GM18511 (cell line): ENCODE measurements around the gene SAMD11.

Experiments
- ATAC-seq: cut with Tn5 transposase; IDR thresholded peaks from one replicate; pipeline ENCODE4 v1.9.1; 2021; ENCODE audit warnings: mild to moderate bottlenecking, moderate library complexity; ENCODE audit not compliant: unreplicated experiment

Gene SAMD11

DNA sequence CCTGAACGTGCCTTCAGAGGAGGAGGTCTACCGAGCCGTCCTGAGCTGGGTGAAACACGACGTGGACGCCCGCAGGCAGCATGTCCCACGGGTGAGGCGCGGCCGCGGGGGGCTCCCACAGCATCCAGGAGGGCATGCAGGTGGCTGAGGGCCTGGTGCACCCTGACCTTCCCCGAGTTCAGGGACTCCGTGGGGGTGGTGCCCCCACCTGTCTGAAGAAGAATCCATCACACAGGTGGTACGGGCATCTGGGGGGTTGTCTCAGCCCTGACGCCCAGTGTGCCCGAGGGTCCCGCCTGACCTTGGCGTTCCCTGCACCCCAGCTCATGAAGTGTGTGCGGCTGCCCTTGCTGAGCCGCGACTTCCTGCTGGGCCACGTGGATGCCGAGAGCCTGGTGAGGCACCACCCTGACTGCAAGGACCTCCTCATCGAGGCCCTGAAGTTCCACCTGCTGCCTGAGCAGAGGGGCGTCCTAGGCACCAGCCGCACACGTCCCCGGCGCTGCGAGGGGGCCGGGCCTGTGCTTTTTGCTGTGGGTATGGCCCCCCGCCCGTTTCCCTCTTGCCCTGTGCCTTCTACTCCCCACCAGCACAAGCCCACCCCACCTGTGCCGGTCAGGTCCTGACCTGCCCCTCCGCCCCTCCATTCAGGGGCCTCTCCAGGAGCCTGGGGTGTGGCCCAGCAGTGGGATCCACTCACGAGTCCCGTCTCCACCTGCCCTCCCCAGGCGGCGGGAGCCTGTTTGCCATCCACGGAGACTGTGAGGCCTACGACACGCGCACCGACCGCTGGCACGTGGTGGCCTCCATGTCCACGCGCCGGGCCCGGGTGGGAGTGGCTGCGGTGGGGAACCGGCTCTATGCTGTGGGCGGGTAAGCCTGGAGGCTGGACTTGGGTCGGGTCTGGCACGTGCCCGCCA lies 38.9 kb downstream of the SAMD11 start:
- no peak for ATAC-seq

DNA sequence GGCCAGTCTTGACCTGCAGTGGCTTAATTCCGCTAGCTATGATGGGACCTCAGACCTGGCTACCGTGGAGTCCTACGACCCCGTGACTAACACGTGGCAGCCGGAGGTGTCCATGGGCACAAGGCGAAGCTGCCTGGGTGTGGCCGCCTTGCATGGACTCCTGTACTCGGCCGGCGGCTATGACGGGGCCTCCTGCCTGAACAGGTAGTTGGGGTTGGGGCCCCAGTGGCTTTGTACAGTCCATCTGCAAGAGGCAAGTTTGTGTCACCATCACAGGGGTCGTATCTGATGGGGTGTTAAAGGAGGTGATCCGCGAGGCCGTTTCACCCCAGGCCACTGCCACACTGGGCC lies 39.6 kb downstream of the SAMD11 start:
- ATAC-seq: no peak

DNA sequence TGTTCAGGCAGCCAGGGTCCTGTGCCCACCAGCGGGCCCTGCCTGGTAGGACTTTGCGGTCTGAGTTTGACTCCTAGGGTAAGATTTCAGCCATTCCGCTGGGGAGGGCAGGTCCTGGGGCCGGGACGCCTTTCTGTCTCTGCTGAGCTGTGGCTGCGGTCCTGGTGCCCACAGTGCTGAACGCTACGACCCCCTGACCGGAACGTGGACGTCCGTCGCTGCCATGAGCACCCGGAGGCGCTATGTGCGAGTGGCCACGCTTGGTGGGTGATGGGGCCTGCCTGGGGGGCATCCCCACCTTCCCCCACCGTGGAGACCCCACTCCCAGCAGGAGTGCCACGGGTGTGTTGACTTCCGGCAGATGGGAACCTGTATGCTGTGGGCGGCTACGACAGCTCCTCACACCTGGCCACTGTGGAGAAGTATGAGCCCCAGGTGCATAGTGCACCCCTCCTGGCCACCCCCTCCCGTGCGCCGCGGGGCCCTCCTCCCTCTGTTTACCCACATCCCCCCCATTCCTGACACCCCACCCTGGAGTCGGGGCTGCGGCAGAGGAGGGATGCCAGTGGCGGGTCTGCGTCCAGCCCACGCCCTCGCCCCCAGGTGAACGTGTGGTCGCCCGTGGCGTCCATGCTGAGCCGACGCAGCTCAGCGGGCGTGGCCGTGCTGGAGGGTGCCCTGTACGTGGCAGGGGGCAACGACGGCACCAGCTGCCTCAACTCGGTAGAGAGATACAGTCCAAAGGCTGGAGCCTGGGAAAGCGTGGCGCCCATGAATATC lies 40.2 kb downstream of the SAMD11 start:
- ATAC-seq: no peak

DNA sequence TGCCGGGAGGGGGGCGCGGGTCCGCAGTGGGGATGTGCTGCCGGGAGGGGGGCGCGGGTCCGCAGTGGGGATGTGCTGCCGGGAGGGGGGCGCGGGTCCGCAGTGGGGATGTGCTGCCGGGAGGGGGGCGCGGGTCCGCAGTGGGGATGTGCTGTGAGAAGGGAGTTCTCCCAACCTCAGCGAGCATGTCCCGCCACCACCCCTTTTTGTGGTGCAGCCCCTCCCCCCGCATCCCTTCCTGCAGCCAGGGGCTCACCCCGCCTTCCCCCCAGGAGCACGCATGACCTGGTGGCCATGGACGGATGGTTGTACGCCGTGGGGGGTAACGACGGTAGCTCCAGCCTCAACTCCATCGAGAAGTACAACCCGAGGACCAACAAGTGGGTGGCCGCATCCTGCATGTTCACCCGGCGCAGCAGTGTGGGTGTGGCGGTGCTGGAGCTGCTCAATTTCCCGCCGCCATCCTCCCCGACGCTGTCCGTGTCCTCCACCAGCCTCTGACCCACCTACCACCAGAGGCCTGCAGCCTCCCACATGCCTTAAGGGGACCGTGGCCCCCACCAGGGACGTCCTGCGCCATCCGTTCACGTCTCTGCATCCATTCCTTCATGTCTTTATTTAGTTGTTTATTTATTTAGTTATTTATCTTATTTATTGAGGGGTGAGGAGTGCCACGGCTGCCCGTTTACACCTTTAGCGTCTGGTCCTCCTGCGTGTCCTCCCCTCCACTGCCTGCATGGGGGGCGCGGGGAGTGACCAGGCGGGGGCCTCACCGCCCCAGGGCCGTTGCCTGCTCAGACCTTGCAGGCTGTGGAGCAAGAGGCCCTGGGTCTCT lies 41.2 kb downstream of the SAMD11 start:
- ATAC-seq: no peak

DNA sequence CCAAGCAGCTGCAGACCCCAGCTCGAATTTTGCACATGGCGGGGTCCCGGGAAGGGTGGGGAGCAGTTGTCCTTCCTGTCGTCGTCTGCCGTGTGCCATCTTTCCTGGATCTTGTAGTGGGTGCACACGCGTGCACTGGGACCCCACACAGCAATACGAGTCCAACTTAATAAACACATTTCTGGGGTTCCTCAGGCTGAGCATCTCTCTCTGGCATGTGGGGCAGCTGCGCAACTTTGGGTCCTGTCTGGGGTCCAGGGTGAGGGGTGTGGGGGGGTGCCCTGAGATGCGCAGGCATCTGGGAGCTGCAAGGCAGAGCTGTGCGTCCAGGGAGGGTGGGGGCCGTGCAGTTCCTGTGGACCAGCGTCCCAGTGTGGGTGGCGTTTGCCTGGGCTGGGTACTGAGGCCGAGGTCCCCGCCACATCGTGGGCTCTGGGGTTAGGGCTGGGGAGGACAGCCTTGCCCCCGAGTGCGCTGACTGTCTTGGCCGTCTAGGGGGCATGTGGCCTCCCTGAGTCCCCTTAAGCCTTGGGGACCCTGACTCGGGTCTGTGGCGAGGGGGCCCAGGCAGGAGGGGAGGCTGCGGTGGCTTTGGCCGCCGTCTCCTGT lies 41.9 kb downstream of the SAMD11 start:
- no peak for ATAC-seq

DNA sequence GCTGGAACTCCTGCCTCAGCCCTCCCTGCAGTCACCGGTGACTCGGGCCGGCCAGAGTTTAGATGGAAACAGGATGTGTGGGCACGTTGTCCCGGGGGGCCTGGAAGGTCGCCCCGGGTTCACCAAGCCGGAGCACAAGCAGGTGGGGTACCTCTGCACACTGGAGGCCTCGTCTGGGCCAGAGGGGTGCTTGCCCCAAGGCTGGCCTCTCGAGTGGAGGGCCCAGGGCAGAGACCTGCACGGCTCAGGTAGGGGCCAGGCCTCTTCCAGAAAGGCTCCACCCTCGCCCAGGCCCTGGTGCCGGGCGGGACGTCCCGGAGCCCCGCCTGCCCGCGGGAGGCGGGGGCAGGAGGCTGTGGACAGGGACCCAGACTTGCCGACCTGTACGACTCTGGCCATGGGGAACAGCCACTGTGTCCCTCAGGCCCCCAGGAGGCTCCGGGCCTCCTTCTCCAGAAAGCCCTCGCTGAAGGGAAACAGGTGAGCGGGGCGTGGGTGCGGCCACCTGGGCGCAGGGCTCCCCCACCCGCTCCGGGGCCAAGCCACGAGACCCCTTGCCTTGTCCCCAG lies 42.5 kb downstream of the SAMD11 start, which contains the start of gene PLEKHN1:
TSS of gene PLEKHN1 (plus strand) at position 348 of the 569 bp plus-strand sequence. CDS start at position 398, 50 bp downstream.
- peak; percentile 42 for ATAC-seq

DNA sequence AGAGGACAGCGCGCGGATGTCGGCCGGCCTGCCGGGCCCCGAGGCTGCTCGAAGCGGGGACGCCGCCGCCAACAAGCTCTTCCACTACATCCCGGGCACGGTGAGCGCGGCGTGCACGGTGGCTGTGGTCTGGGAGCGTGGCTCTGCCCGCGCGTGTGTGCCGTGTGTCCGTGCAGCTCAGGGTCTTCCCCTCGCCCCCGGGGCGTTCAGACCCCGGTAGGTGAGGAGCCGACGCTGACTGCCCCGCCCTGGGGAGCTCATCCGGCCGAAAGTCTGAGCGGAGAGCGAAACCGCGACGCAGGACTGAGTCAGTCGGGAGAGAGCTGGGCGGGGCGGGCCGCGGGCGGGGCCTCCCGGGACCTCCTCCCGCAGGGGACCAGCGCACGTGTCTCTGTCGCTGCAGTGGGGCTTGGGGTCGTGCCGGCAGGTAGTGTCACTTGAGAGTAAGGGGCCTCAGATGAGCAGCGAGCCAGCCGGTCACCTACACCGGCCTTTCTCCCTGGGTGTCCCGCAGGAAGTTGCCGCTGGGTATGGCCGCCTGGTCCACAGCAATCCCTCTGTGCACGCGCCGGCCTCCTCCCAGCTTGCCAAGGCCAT lies 43.1 kb downstream of the SAMD11 start:
- peak; percentile 78 for ATAC-seq

DNA sequence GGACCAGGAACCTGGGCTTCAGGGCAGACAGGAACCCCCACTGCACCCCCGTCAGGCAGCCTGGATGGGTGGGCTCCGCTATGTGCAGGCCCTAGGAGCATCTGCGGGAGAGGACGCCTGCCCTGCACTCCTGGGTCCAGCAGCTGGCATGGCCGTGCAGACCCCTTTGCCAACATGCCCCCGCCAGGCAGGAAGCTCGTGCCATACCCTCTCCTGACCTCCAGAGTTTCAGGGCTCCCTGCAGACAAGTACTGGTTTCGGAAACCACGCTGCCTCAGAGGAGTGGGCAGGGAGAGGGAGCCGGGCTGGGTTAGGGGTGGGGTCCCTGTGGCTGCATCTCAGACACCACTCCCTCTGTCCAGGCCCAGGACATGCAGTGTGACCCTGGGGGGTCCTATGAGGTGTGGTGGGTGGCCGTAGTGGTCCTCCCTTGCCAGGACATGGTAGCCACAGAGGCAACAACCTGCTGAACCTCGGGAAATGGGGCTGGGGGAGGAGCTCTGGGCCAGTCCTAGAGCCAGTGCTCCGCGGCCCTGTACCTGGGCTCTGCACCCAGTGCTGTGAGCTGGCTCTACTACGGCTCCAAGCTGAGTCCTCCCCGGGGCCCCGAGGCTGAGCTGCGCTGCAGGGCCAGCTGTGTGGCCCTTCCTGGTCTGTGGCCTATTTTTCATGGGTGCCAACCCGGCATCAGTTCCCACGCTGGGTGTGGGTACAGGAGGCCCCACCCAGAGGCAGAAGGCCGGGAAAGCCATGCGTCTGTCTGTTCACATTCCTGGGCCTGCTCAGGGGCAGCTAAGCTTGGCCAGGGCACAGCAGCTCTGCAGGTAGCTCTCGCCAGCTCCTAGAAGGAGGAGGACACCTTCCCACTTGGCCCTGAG lies 44.0 kb downstream of the SAMD11 start:
- ATAC-seq: no peak

DNA sequence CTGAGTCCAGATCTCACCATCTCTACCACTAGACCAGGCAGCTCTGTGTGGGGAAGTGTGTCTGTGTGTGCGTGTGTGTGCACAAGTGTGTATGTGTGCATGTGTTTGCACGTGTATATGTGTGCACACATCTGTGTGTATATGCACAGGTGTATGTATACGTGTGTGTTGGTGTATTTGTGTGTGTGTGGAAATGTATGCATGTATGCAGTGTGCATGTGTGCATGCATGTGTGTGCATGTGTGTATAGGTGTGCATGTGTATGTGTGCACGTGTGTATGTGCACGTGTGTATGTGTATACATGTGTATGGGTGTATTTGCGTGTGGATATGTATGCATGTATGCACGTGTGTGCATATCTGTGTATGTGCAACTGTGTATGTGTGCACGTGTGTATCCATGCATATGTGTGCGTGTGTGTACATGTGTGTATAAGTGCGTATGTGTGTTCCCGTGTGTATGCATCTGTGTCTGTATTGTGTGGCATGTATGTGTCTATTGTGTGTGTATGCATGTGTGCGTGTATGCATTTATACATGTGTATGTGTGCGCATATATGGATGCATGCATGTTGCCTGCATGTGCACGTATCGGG lies 45.6 kb downstream of the SAMD11 start:
- no peak for ATAC-seq

DNA sequence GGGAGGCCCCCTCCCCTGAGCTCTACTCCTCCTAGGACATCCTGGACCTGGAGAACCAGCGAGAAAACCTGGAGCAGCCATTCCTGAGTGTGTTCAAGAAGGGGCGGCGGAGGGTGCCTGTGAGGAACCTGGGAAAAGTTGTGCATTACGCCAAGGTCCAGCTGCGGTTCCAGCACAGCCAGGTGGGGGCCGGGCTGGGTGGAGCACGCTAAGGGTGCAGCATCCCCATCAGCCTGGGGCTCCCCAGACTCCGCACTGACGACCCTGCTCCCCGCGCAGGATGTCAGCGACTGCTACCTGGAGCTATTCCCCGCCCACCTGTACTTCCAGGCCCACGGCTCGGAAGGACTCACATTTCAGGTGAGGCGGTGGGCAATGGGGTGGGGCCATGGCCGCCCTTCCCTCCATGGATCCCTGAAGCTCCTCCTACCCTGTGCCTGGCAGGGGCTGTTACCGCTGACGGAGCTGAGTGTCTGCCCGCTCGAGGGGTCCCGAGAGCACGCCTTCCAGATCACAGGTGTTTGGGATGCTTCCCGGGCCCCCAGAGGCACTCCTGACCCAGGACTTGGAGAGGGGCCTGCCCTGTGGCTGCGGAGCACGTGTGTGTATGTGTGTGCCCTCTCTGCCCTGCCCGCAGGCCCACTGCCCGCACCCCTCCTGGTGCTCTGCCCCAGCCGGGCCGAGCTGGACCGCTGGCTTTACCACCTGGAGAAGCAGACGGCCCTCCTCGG lies 46.7 kb downstream of the SAMD11 start:
- ATAC-seq: no peak

DNA sequence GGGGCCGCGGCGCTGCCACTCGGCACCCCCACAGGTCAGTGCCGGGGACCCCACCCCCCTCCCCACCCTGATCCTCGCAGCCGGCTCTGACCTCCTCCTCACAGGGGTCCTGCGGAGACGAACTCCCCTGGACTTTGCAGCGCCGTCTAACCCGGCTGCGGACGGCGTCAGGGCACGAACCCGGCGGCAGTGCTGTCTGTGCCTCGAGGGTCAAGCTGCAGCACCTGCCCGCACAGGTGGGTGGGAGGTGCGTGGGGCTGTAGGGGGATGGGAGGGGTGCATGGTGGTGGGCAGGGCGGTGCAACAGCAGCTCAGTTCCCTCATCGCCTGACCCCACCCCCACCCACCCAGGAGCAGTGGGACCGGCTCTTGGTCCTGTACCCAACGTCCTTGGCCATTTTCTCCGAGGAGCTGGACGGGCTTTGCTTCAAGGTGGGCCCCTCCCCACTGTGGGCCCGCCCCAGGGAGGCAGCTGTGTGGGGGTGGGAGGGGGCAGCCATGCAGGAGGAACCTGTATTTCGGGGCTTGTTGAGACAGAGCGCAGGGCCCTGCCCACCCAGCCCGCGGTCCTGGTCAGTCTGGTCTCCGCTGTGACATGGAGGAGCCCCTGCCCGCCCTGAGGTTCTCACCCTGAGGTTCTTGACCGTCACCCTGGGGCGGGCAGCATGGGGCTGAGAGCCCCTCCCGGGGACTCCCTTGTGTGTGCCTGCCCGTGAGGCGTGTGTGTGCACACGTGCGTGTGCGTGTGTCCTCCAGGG lies 47.4 kb downstream of the SAMD11 start:
- ATAC-seq: no peak

DNA sequence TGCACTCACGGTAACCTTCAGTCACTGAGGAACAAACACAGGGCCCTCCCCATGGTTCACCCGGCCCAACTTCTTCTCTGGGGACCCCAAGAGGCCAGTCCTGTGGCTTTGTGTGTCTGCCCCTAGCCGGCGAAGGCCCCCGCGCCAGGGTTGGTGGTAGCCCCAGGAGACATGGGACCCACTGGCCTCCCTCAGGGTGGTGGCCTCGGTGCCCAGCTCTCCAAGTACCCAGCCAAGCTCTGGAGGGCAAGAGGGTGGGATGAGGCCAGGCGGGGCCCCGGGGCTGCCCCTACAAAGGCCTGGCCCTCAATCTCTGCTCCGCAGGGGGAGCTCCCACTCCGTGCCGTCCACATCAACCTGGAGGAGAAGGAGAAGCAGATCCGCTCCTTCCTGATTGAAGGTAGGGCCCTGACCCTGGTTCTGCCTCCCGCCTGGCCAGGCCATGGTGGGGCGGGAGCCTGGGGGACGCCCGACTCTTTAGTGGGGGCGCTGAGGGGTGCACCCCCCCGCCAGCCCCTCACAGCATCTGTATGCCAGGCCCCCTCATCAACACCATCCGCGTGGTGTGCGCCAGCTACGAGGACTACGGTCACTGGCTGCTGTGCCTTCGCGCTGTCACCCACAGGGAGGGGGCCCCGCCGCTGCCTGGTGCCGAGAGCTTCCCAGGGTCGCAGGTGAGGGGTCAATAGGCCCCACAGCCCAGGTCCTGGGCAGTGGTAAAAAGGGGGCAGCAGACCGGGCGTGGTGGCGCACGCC lies 48.2 kb downstream of the SAMD11 start:
- ATAC-seq: no peak

DNA sequence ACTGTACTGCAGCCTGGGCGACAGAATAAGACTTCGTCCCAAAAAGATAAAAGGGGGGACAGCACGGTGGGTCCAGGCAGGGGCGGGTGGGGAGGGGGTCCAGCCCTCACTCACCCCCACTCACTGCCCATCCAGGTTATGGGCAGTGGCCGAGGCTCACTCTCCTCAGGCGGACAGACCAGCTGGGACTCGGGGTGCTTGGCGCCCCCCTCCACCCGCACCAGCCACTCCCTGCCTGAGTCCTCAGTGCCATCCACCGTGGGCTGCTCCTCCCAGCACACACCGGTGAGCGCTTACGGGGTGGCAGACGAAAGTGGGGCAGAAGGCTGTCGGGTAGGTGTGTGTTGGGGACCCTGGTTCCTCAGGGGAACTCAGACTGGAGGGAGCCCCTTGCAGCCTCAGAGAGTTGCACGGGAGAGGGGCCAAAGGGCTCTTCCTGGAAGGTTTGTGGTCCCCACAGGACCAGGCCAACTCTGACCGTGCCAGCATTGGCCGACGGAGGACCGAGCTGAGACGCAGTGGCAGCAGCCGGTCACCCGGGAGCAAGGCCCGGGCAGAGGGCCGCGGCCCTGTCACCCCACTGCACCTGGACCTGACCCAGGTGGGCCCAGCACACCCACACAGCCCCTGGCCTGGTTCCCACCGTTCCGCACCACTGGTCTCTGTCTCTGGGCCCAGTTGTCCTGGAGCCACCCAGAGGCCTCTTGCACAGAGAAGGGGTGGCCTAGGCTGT lies 49.2 kb downstream of the SAMD11 start:
- no peak for ATAC-seq

DNA sequence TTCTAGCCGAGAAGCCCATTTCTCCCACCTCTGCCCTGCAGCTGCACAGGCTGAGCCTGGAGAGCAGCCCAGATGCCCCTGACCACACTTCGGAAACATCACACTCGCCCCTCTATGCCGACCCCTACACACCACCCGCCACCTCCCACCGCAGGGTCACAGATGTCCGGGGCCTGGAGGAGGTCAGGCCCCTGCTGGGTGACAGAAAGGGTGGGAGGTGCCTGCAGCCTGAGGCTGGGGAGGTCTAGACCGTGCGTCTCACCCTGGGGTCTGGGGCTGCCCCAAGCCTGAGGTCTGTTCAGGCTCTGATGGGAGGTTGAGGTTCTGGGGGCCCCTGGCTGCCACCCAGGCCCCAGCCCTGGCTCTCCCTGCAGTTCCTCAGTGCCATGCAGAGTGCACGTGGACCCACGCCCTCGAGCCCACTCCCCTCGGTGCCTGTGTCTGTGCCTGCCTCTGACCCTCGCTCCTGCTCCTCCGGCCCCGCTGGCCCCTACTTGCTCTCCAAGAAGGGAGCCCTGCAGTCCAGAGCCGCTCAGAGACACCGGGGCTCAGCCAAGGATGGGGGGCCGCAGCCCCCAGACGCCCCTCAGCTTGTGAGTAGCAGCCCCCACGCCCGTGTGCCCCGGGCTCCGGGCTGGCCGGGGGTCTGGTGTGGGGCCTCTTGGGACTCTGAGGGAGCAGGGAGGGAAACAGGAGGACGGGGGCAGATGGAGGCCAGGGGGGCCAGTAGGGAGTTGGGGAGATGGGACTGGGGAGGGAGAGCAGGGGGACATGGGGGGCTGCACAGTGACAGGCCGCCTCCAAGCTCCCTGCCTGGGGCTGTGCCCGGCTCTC lies 50.0 kb downstream of the SAMD11 start:
- no peak for ATAC-seq

DNA sequence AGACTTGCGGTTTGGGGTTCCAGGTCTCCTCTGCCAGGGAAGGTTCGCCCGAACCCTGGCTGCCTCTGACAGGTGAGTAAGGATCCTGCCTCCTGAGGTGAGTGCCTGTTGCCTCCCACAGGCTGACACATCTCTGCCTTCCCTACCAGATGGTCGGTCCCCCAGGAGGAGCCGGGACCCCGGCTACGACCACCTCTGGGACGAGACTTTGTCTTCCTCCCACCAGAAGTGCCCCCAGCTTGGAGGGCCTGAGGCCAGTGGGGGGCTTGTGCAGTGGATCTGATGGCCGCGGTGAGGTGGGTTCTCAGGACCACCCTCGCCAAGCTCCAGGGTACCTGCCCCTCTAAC lies 50.5 kb downstream of the SAMD11 start:
- ATAC-seq: no peak
